K562 (cell line): ENCODE results near the gene PSG1.
"Not testable (repeated sequence)": the region's sequence is repeated elsewhere in the genome, so short reads cannot be mapped to it uniquely, and the experiment has no call there.

Experiments used
- POLR2A ChIP-seq: fragments of 450-650 bp; conservative IDR thresholded peaks from 2 replicates; pipeline ENCODE4 v1.6.1; 2016
- TBL1XR1 ChIP-seq, 2 experiments: IDR thresholded peaks; 2 replicates each; pipeline ENCODE4 v1.6.1; 2012; ENCODE audit warnings: improper control_type of control experiment in 2 of 2, low read length in 2 of 2, mild to moderate bottlenecking in 1 of 2
- ZSCAN29 ChIP-seq: fragments of 450-650 bp; IDR thresholded peaks from 2 replicates; pipeline ENCODE4 v1.6.1; 2017
- TF ChIP-seq, protein P1 (sequence below), 3 experiments: IDR thresholded peaks in 2 of 3; conservative IDR thresholded peaks in 1 of 3; 2 replicates each; pipeline ENCODE4 v1.5.1; 2011 to 2012; ENCODE audit warnings: low read length in 3 of 3, mild to moderate bottlenecking in 3 of 3, control low read depth in 2 of 3, improper control_type of control experiment in 1 of 3, inconsistent platforms in 1 of 3, low read depth in 1 of 3, mixed read lengths in 1 of 3, moderate library complexity in 1 of 3; ENCODE audit not compliant: insufficient read depth in 2 of 3

- TF ChIP-seq POLR2A; TBL1XR1 (IDR thresholded peaks at IDR 0.05; ENCODE audit: low read length in 2 of 2); ZSCAN29: not testable (repeated sequence)
- TF ChIP-seq, protein P1, sequence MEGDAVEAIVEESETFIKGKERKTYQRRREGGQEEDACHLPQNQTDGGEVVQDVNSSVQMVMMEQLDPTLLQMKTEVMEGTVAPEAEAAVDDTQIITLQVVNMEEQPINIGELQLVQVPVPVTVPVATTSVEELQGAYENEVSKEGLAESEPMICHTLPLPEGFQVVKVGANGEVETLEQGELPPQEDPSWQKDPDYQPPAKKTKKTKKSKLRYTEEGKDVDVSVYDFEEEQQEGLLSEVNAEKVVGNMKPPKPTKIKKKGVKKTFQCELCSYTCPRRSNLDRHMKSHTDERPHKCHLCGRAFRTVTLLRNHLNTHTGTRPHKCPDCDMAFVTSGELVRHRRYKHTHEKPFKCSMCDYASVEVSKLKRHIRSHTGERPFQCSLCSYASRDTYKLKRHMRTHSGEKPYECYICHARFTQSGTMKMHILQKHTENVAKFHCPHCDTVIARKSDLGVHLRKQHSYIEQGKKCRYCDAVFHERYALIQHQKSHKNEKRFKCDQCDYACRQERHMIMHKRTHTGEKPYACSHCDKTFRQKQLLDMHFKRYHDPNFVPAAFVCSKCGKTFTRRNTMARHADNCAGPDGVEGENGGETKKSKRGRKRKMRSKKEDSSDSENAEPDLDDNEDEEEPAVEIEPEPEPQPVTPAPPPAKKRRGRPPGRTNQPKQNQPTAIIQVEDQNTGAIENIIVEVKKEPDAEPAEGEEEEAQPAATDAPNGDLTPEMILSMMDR (IDR thresholded peaks at IDR 0.05 in 2 of 3, conservative IDR thresholded peaks at IDR 0.05 in 1 of 3; ENCODE audit: insufficient read depth in 2 of 3, low read depth in 1 of 3, low read length in 3 of 3) = not testable (repeated sequence)
Measured at GRCh38 chr19:42819960-42820650, 59.4 kb downstream of the PSG1 start.
